Measurements from ENCODE around the gene PPP1R36.
"Not testable (repeated sequence)": the region's sequence is repeated elsewhere in the genome, so short reads cannot be mapped to it uniquely, and the experiment has no call there.

The PPP1R36 gene, protein sequence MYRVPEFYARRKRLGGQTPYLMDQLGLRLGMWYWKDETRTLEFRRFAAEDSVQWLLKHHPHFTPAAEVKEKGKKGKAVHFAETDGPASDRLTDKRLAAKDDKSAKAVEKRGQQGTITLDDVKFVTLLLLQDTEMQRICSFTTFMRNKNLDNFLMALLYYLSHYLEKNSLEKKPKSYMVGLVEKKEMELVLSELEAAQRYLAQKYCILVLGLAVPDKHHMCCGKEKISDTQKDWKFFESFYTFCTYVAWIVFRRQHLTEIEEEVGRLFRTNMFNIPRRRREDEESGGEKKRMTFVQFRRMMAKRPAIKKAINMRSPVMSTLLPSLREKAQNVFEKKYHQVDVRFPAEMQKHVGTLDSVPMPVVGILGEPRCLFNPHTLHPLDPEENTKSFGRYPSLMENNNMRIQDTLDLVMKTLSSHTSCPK

GRCh38 chr14:64549791-64550620 lies at the start of gene PPP1R36:
TSS of gene PPP1R36 (plus strand) at chr14:64549961. CDS start at chr14:64549998, 37 bp downstream.
- peak; percentile 60 for DNase-seq (ENCODE audit: low read depth, low spot score)

DNA sequence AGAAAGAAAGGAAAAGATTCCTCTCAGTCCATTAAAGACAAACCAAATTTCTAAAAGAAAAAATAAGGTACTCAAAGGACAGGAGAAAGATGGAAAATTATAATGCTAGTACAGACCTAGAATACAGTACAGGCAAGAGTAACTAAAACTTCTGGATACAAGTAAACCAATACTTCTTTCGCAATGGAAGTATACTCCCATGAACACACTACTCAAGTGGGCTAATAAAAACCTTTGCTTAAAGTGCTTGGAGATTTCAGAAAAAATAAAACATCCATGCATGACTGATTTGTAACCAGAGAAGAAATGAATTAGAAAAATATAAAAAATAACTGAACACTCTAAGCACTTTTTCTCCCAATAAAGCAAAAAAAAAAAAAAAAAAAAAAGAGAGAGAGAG lies 49.7 kb upstream of the PPP1R36 start:
- DNase-seq (ENCODE audit: low read depth, low spot score) = no peak

- peak; percentile 60 for DNase-seq (ENCODE audit: low read depth, low spot score)
Measured at GRCh38 chr14:64501411-64502171, 48.2 kb upstream of the PPP1R36 start.

DNA sequence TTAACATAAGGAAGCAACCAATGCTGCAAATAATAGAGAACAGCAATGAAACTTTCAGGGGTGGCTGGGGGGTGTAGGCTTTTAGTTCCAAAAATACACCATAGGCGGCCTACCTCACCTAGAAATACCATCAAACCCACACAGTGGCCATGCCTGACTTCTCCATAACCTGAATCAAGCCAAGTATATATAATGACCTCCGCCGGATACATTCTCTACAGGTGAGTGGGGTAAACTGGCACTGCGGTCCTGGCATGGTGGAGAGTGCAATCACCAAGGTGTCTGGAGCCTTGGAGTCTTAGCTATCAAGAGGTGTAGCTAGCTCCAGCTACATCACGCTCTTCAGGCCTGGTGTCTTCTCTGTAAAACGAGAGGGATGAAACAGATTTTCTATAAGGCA lies 47.3 kb upstream of the PPP1R36 start:
- DNase-seq (ENCODE audit: low read depth, low spot score) = no peak

DNA sequence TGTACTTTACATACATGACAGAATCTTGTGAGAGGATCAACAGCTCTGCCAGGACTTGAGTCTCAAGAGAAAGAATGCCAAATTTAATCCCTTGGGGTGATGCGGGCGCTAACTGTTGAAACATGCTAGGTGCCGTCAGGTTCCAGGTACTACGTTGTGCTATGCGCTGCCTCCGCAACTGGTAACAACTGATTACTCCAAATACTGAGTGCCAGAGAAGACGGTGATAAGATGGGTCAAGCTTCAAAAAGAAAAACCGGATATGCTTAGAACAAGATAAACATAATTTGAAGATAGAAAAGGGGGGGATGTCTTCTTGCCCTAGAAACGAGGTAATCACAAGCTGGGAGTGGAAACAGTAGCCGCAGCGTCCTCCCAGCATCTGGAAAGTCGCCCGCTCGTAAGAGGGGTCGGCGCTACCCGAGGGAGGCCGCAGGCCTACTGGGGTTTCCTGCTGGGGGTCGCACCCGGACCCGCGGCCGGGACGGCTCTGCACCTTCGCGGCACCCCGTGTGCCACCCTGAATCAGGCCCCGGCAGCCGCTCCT lies 46.8 kb upstream of the PPP1R36 start:
- peak; percentile 46 for DNase-seq (ENCODE audit: low read depth, low spot score)

DNA sequence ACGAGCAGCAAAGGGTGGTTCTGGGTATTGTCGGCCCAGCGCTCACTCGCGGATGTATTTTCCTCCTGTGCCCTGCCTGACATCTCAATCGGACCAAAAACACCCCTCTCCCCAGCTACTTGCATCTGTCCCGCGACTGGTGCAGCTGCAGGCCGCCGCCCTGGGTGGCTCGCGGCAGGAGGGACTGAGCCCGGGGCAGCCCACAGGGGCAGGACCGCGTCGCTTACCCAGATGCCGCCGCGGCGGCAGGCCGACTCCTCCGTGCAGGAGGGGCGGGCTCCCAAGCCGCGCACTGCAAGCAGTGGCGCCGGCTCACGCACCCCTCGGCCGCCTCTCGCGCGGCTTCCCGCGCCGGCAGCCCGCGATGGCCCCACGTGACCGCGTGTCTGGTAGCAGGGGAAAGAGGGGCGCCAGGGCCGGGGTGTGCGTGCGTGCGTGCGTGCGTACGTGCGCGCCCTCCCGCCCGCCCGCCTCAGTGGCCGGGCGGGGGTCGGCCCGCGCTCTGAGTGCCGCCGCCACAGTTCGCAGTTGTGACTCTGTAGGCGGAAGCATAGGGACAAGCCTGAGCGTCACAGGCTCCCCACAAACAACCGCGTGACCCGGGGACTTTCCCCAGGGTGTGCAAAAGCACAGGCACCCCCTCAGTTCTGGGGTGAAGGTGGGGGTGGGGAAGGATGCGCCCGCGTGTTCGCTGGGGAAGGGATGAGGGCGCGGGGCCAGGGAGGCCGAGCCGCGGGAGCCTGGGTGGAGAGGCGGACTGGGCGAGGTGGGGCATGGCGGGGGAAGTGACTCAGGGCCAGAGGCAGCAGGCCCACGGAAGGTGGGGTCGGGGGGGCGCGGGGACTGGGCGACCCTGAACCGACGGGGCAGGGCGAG lies 46.1 kb upstream of the PPP1R36 start, which contains the start of gene ZBTB25:
Gene ZBTB25 (minus strand): TSS at position 405 of the 876 bp plus-strand sequence. CDS start 13,305 bp downstream, outside the sequence.
- DNase-seq (ENCODE audit: low read depth, low spot score) = peak; percentile 98

DNA sequence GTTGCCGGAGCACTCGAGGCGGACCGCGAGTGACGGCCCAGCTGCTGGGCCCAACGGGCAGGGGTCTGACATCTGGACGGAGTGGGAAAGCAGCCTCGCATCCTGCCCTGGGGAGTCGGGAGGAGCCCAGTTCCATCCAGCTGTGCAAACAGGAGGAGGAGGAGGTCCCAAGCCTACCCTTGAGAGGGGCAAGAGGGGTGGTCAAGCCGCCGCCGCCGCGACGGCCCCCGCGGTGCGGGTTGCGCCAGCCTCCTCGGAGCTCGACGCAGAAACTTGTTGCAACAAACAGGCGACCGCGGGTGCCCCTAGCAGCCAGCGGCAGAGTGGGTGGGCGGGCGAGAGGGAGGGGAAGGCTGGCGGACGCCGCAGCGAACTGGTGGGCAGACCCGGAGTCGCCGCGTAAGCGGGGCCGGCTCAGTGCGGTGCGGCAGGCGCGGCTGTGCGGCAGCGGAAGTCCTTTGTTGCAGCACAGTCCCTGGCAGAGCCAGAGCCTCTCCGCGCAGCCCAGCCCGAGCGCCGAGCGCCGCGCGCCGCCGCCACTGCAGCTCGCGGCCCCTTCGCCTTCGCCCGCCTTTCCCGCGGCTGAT lies 45.4 kb upstream of the PPP1R36 start, which contains the start of gene ZBTB1:
Gene ZBTB1 (plus strand): TSS at position 461 of the 587 bp plus-strand sequence. CDS start 16,735 bp downstream, outside the sequence.
- DNase-seq (ENCODE audit: low read depth, low spot score) = peak; percentile 92

- peak; percentile 94 for DNase-seq (ENCODE audit: low read depth, low spot score)
Measured at GRCh38 chr14:64504897-64505794, 44.6 kb upstream of the PPP1R36 start.

GRCh38 chr14:64506721-64507120 lies 43.0 kb upstream of the PPP1R36 start:
- DNase-seq (ENCODE audit: low read depth, low spot score) = no peak

DNA sequence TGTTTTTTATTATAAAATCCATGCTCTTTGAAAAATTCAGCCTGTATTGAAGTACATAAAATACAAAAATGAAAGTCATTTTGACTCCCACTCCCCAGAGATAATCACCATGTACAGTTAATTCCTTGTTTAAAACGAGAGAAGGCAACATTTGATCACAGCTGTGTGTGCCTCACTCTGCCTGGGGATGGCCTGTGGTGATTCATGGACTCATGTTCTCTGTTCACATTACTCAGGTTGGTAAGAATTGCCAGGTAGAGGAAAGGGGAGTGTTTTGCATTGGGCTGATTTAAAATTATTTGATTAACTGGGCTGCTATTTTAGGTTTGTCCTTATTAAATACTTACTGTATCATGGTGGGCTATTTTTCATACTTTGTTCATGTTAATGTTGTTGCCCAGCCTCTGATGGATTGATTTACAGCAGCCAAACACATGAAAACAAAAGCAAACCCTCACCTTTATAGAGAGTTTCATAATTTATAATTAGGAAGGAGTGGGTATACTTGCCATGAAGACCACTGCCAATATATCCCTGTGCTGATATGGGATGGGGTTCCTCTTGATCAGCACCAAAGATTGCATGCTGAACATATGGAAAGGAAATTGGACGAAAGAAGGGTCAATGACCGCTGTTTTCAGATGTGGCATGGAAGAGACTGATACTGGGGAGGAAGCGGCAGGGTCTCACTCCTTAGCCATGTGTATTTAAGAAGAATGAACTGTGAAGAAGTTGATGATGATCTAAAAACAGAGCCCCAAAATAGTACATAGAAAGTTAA lies 42.2 kb upstream of the PPP1R36 start:
- peak; percentile 32 for DNase-seq (ENCODE audit: low read depth, low spot score)

DNA sequence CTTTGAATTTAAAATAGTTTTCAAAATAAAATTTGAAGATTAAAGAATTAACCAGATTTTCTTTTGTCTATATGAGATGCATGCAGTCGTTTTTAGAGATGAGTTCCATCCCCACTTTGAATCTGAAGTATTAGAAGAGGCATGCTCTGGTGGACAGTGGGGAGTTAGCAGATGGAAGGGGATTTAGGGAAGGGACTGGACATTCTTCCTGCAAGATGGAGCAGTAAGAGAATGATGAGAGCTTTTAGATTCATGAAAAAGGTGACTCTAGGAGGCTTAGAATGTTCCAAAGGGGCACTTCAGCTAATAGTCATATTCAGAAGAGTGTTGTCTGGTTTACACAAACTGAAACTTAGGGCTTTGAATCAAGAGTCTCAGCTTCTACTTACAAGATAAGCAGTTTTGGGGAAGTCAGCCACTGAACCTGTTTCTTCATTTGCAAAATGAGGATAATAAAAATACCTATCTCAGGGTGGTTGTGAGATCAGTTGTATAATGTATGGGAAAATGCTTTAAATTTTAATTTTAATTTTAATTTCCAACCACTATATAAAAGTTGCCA lies 41.5 kb upstream of the PPP1R36 start:
- DNase-seq (ENCODE audit: low read depth, low spot score) = no peak

GRCh38 chr14:64509036-64509435 lies 40.7 kb upstream of the PPP1R36 start:
- no peak for DNase-seq (ENCODE audit: low read depth, low spot score)

GRCh38 chr14:64510825-64511671 lies 38.7 kb upstream of the PPP1R36 start:
- DNase-seq (ENCODE audit: low read depth, low spot score) = peak; percentile 80

DNA sequence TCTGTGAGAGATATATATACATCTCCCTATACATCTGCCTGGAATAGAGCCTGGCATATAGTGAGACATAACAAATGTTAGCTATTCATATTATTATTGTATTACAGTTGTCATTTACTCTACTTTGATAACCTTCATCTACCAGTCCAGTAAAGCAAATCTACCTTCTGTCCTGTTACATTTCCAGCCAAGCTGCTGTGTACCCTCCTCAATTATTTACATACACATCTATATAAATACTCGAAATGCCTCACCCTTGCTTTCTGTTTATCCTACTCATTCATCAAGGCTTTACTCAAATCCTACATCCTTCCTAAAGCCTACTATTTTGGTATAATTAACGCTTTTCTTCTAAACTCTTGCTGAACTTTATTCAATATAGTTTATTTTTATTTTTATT lies 36.5 kb upstream of the PPP1R36 start:
- DNase-seq (ENCODE audit: low read depth, low spot score) = no peak

GRCh38 chr14:64515053-64515452 lies 34.7 kb upstream of the PPP1R36 start:
- no peak for DNase-seq (ENCODE audit: low read depth, low spot score)

DNA sequence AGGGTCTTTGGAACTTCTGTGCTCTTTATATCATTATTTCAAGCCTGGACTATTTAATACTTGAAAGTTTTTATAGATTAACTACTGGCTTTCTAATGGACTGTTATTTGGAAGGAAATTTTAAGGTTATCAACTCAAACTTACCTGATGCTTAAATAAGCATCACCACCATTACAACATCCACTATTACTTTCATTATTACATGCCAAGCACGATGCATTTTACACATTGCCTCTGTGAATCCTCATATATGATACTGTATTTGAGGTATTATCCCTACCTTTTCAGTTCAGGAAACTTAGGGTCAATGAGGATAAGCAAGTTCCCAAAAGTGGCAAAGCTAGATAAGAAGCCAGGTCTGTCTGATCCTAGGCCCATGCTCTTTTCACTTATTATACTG lies 32.8 kb upstream of the PPP1R36 start:
- no peak for DNase-seq (ENCODE audit: low read depth, low spot score)

- DNase-seq (ENCODE audit: low read depth, low spot score) = not testable (repeated sequence)
Measured at GRCh38 chr14:64517667-64518066, 32.1 kb upstream of the PPP1R36 start.

Data from astrocyte of the hippocampus (primary cell).